GM12801 (cell line): Measurements from ENCODE around the gene C1orf167.

Experiments
- CTCF ChIP-seq: IDR thresholded peaks from one replicate; pipeline ENCODE4 v1.5.1; 2011; ENCODE audit warnings: control low read depth; ENCODE audit not compliant: insufficient read length; ENCODE audit errors: extremely low read depth

C1orf167 gene

DNA sequence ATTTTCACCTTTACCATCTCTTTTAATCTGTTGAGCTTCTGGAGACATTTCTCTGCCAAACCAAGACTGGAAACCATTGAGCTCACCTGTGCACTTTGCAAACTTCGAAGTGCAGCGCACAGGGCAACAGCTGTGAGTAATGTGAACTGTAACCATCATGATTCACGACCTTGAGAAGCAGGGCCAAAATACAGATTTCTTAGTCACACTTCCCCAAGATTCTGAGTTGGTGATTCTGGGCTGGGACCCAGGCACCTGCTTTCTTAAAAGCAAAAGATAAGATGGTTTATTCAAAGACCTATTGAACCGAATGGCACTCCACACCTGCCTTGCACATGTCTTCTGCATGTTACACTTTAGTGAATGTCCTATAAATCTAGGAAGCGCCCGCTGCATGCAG lies 15.9 kb upstream of the C1orf167 start:
- TF ChIP-seq CTCF, result no peak

DNA sequence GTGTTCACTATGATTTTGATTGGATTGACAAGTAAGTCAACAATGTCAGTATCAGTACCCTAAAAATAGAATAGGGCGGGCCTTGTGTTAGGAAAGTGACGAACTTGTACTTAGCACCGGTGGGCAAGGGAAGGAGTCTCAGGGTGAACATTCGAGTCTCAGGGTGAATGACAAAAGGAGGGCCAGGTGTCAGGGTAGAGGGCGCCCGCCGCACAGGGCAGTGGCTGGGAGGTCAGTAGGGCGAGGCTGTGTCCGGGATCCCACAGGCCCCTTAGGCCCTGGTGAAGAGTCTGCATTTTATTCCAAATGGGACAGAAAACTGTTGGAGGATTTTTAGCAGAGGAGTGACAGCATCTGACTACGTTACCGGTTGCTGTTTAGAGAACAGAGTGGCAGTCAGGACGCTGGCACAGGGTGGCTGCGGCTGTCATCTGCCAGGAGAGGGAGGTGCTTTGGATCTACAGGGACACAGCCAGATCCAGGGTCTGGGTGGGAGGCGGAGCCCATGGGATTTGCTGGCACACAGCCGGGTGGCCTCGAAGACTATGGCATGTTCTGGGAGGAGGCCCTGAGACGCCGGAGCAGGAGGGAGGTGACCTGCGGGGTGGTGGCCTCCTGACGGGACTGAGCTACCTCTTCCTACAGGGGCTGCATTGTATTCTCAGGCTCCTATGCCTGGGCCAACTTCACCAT lies 15.1 kb upstream of the C1orf167 start:
- TF ChIP-seq CTCF, result no peak

- no peak for TF ChIP-seq CTCF
These were observed 13.4 kb upstream of the C1orf167 start for GRCh38 chr1:11748294-11749202.

DNA sequence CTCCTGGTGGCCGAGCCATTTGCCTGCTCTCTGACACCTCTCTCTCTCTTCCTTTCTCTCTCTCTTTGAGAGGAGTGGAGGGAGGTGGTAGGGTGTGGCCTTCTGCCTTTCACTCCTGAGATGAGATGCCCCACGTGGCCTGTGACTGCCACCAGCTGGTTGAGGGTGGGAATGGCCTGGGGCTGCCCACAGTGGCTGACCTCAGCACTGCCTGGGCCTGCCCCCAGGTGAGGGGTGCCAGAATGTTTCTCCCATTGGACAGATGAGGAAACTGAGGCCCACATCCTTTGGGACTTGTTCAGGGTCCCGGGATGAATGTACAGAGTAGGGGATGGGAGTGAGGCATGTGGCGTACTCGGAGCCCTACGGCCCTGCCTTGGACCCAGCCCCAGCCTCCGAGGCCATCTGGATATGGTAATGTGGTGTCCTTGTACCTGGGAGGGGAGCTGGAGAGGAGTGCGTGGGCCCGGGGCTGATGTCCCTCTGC lies 12.7 kb upstream of the C1orf167 start:
- no peak for TF ChIP-seq CTCF

DNA sequence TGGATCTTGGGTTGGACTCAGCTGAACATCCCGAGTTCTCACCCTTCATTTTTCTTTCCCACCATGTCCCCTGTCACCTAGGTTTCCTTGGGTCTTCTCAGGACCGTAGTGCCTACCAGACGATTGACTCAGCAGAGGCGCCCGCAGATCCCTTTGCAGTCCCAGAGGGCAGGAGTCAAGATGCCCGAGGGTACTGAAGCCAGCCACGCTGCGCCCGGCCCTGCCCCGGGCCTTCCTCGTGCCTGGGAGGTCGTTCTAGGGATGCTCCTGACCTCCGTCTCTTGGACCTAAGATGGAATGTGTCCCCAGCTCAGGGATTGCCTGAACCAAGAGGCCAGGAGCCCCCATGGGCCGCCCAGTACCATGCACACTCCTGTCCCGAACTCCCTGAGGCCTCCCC lies 12.0 kb upstream of the C1orf167 start:
- TF ChIP-seq CTCF, result no peak

- TF ChIP-seq CTCF, result no peak
These were observed 10.9 kb upstream of the C1orf167 start for GRCh38 chr1:11751087-11751486.

- no peak for TF ChIP-seq CTCF
These were observed 9.5 kb upstream of the C1orf167 start for GRCh38 chr1:11752359-11753088.
